BLaER1 treated with 17β-estradiol and CSF1 and Interleukin-3, amounts not matched to agents 10 nM and 100 nM (cell line): Measurements from ENCODE around the gene SLC41A3.
"Not testable (repeated sequence)": the region's sequence is repeated elsewhere in the genome, so short reads cannot be mapped to it uniquely, and the experiment has no call there.

Experiments
- H3K27ac ChIP-seq, 11 experiments: shearing (Covaris generic); formaldehyde crosslinking; 2 replicates each; pipeline ENCODE4 v1.8.1; 2022
- H3K27me3 ChIP-seq, 11 experiments: shearing (Covaris generic); formaldehyde crosslinking; 2 replicates each; pipeline ENCODE4 v1.8.1; 2022
- H3K36me3 ChIP-seq, 11 experiments: shearing (Covaris generic); formaldehyde crosslinking; 2 replicates each; pipeline ENCODE4 v1.8.1; 2022
- H3K4me1 ChIP-seq, 10 experiments: shearing (Covaris generic); formaldehyde crosslinking; 2 replicates each; pipeline ENCODE4 v1.8.1; 2022
- H3K4me2 ChIP-seq, 11 experiments: shearing (Covaris generic); formaldehyde crosslinking; 2 replicates each; pipeline ENCODE4 v1.8.1; 2022
- H3K4me3 ChIP-seq, 10 experiments: shearing (Covaris generic); formaldehyde crosslinking; 2 replicates each; pipeline ENCODE4 v1.8.1; 2022
- H3K9ac ChIP-seq, 11 experiments: shearing (Covaris generic); formaldehyde crosslinking; 2 replicates each; pipeline ENCODE4 v1.8.1; 2022
- H3K9me3 ChIP-seq, 11 experiments: shearing (Covaris generic); formaldehyde crosslinking; replicated peaks in 1 of 11; 2 replicates each; pipeline ENCODE4 v1.8.1; 2022
- H4K20me1 ChIP-seq, 11 experiments: shearing (Covaris generic); formaldehyde crosslinking; 2 replicates each; pipeline ENCODE4 v1.8.1; 2022
- Cebpa-rat ChIP-seq, 11 experiments: shearing (Covaris generic); IDR thresholded peaks; 2 replicates each; pipeline ENCODE4 v1.8.1; 2022

Gene SLC41A3

GRCh38 chr3:126102530-126102951, 18.6 kb upstream of the SLC41A3 start:
- Histone ChIP-seq H3K36me3 (no peaks in the 10 kb centered on the region), H3K4me2 (no peak overlapping the region), H3K4me3 (no peak overlapping the region), H4K20me1 (no peaks in the 10 kb centered on the region), H3K27me3 (no peaks in the 10 kb centered on the region), H3K4me1 (no peaks in the 10 kb centered on the region), H3K9ac (no peak overlapping the region), H3K9me3 (peaks cover 12 to 18% (median 14%) of the 10 kb centered on the region in 11 experiments), H3K27ac (no peak overlapping the region)
- no peak for TF ChIP-seq Cebpa-rat (IDR thresholded peaks at IDR 0.05)

GRCh38 chr3:126102011-126102410, 18.1 kb upstream of the SLC41A3 start:
- Histone ChIP-seq H3K4me2 (no peak overlapping the region), H3K36me3 (no peaks in the 10 kb centered on the region), H3K27ac (no peak overlapping the region), H3K27me3 (no peaks in the 10 kb centered on the region), H3K4me1 (no peaks in the 10 kb centered on the region), H3K4me3 (no peak overlapping the region), H3K9me3 (peaks cover 17 to 23% (median 20%) of the 10 kb centered on the region in 11 experiments), H4K20me1 (no peaks in the 10 kb centered on the region), H3K9ac (no peak overlapping the region)
- TF ChIP-seq Cebpa-rat (IDR thresholded peaks at IDR 0.05) = no peak

- Histone ChIP-seq H3K27me3 (no peaks in the 10 kb centered on the region), H3K4me1 (no peaks in the 10 kb centered on the region), H3K9ac (no peak overlapping the region), H3K4me3 (no peak overlapping the region), H3K27ac (no peak overlapping the region), H3K36me3 (no peaks in the 10 kb centered on the region), H3K4me2 (no peak overlapping the region), H3K9me3 (peaks cover 21 to 28% (median 24%) of the 10 kb centered on the region in 11 experiments), H4K20me1 (no peaks in the 10 kb centered on the region)
- no peak for TF ChIP-seq Cebpa-rat (IDR thresholded peaks at IDR 0.05)
These were observed 17.6 kb upstream of the SLC41A3 start for GRCh38 chr3:126101521-126101982.

GRCh38 chr3:126100634-126101301, 16.8 kb upstream of the SLC41A3 start:
- Histone ChIP-seq H3K9ac (no peak overlapping the region), H4K20me1 (no peaks in the 10 kb centered on the region), H3K4me3 (no peak overlapping the region), H3K9me3 (peaks cover 29 to 36% (median 32%) of the 10 kb centered on the region in 11 experiments), H3K36me3 (no peaks in the 10 kb centered on the region), H3K27me3 (no peaks in the 10 kb centered on the region), H3K4me1 (no peaks in the 10 kb centered on the region), H3K27ac (no peak overlapping the region), H3K4me2 (no peak overlapping the region)
- no peak for TF ChIP-seq Cebpa-rat (IDR thresholded peaks at IDR 0.05)

GRCh38 chr3:126100269-126100633, 16.3 kb upstream of the SLC41A3 start:
- no peak for TF ChIP-seq Cebpa-rat (IDR thresholded peaks at IDR 0.05)
- Histone ChIP-seq H4K20me1 (no peaks in the 10 kb centered on the region), H3K36me3 (no peaks in the 10 kb centered on the region), H3K27ac (no peak overlapping the region), H3K9me3 (peaks cover 34 to 41% (median 37%) of the 10 kb centered on the region in 11 experiments), H3K9ac (no peak overlapping the region), H3K27me3 (no peaks in the 10 kb centered on the region), H3K4me2 (no peak overlapping the region), H3K4me3 (no peak overlapping the region), H3K4me1 (no peaks in the 10 kb centered on the region)

GRCh38 chr3:126098391-126098858, 14.5 kb upstream of the SLC41A3 start:
- no peaks in the 10 kb centered on the region for H4K20me1 ChIP-seq
- H3K9me3 ChIP-seq = peaks cover 44 to 56% (median 51%) of the 10 kb centered on the region in 11 experiments
- H3K4me2 ChIP-seq = no peak overlapping the region
- no peak overlapping the region for H3K4me3 ChIP-seq
- no peaks in the 10 kb centered on the region for H3K4me1 ChIP-seq
- no peak for TF ChIP-seq Cebpa-rat (IDR thresholded peaks at IDR 0.05)
- no peaks in the 10 kb centered on the region for H3K27me3 ChIP-seq
- H3K27ac ChIP-seq = no peak overlapping the region
- no peak overlapping the region for H3K9ac ChIP-seq
- no peaks in the 10 kb centered on the region for H3K36me3 ChIP-seq

- H3K36me3 ChIP-seq = no peaks in the 10 kb centered on the region
- no peak for TF ChIP-seq Cebpa-rat (IDR thresholded peaks at IDR 0.05)
- H3K27me3 ChIP-seq = no peaks in the 10 kb centered on the region
- H3K9me3 ChIP-seq = peaks cover 46 to 62% (median 57%) of the 10 kb centered on the region in 11 experiments
- H3K4me1 ChIP-seq = no peaks in the 10 kb centered on the region
- H3K4me3 ChIP-seq = no peak overlapping the region
- H3K9ac ChIP-seq = no peak overlapping the region
- H4K20me1 ChIP-seq = no peaks in the 10 kb centered on the region
- H3K27ac ChIP-seq = no peak overlapping the region
- H3K4me2 ChIP-seq = no peak overlapping the region
These were observed 13.9 kb upstream of the SLC41A3 start for GRCh38 chr3:126097801-126098200.

GRCh38 chr3:126096274-126096673, 12.3 kb upstream of the SLC41A3 start:
- H3K36me3 ChIP-seq, H3K4me1 ChIP-seq: not testable (repeated sequence)

GRCh38 chr3:126092128-126092527, 8.2 kb upstream of the SLC41A3 start:
- not testable (repeated sequence) for H3K27me3 ChIP-seq, H3K4me1 ChIP-seq, H3K9ac ChIP-seq, H3K4me3 ChIP-seq, H3K27ac ChIP-seq, H4K20me1 ChIP-seq, H3K4me2 ChIP-seq, H3K36me3 ChIP-seq
- H3K9me3 ChIP-seq = peaks cover 80 to 96% (median 84%) of the 10 kb centered on the region in 11 experiments

More at GRCh38 chr3:126096274-126096673, 12.3 kb upstream of the SLC41A3 start:
- H4K20me1 ChIP-seq, H3K27ac ChIP-seq, H3K4me3 ChIP-seq, H3K27me3 ChIP-seq, H3K9ac ChIP-seq, H3K4me2 ChIP-seq: not testable (repeated sequence)
- peaks cover 61 to 78% (median 72%) of the 10 kb centered on the region in 11 experiments for H3K9me3 ChIP-seq

GRCh38 chr3:126087552-126088175, 3.7 kb upstream of the SLC41A3 start:
- H3K27ac ChIP-seq = no peak overlapping the region
- H3K4me1 ChIP-seq = peaks cover 0 to 14% (median 7%) of the 10 kb centered on the region in 10 experiments; a peak in 13 of 20 replicates
- no peak overlapping the region for H3K4me3 ChIP-seq
- no peak overlapping the region for H3K4me2 ChIP-seq
- no peak overlapping the region for H3K9ac ChIP-seq
- TF ChIP-seq Cebpa-rat (IDR thresholded peaks at IDR 0.05) = no peak
- no peaks in the 10 kb centered on the region for H3K27me3 ChIP-seq
- H3K36me3 ChIP-seq = no peaks in the 10 kb centered on the region
- peaks cover 43 to 71% (median 59%) of the 10 kb centered on the region in 11 experiments for H3K9me3 ChIP-seq
- no peaks in the 10 kb centered on the region for H4K20me1 ChIP-seq
